ENCODE results near the gene WDR77.

Gene WDR77

GRCh38 chr1:111469539-111469938 is 20.5 kb upstream of the WDR77 start:
- DNase-seq (ENCODE audit: low read depth, low spot score), result no peak

GRCh38 chr1:111468717-111469100 is 19.7 kb upstream of the WDR77 start:
- no peak for DNase-seq (ENCODE audit: low read depth, low spot score)

DNA sequence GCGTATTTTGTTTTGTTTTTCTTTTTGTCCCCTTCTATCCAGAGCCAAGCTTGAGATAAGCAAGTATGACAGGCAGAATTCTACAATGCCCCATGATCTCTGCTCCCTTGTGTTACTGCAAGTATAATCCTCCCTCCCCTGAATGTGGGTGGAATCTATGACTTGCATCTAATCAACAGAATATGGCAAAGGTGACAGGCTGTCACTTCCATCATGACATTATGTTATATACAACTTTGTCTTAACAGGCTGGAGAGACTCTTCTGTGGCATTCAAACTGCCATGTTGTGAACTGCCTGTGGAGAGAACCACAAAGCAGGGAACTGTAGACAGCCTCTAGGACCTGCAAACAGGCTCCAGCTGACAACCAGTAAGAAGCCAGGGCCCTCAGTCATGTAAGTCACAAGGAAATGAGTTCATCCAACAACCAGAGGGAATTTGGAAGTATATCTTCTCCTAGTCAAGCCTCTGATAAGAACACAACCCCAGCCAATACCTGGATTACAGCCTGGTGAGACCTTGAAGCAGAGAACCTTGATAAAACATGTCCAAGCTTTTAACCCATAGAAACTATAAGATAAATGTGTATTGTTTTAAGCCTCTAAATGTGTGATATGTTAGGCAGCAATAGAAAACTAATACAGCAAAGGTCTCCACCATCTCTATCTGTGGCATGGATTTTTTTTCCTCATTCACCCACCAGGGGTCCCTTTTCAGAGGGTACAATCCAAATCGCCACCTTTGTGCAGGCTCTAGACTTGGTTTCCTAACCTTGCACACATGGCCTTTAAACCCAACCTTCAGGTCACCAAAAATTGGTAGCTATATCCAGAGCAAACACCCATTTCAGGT is 19.0 kb upstream of the WDR77 start:
- DNase-seq (ENCODE audit: low read depth, low spot score), result no peak

GRCh38 chr1:111466480-111466879 is 17.4 kb upstream of the WDR77 start:
- DNase-seq (ENCODE audit: low read depth, low spot score), result no peak

DNA sequence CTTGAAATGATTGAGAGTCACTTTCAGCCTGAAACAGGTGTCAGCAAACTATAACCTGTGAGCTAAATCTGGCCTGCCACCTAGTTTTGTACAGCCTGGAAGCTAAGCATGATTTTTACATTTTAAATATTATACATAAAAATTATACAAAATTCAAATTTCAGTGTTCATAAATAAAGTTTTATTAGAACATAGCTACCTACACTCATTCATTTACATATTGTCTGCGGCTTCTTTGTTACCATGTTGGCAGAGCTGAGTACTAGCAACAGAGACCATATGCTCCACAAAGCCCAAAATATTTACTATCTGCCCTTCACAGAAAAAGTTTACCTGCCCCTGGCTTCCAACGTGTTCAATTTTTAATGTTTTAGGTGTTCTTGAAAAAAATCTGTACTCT is 16.7 kb upstream of the WDR77 start:
- no peak for DNase-seq (ENCODE audit: low read depth, low spot score)

- no peak for DNase-seq (ENCODE audit: low read depth, low spot score)
Measured at GRCh38 chr1:111463029-111463683, 14.1 kb upstream of the WDR77 start.

DNA sequence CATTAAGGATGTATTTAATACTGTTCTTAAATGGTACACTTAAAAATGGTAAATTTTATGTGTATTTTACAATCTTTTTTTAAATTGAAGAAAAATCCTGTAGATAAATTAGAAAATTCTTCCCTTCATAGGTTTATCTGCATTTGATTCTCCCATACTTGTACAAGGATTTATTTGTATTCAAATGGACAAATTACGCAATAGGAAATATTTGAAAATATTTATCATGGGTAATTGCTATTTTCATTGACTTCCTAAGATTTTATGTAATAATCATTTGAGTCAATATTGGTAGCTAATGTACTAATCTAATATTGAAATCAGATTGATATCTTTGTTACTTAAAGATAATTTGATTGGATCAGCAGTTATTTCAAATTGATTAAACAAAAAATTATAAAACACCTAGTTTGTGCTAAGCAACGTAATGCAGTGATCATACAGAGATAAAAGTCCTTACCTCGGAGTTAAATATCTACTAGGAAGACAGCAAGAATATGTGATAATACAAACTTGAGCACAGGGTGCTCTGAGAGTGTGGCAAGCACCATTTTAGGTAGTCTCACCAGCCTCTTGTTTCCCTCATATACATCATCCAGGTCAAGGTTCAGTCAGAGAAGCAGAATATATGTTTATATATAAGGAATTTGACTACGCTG is 13.4 kb upstream of the WDR77 start:
- no peak for DNase-seq (ENCODE audit: low read depth, low spot score)

GRCh38 chr1:111461765-111462164 is 12.7 kb upstream of the WDR77 start:
- no peak for DNase-seq (ENCODE audit: low read depth, low spot score)

GRCh38 chr1:111455642-111456031 is 6.6 kb upstream of the WDR77 start:
- DNase-seq (ENCODE audit: low read depth, low spot score), result no peak

- no peak for DNase-seq (ENCODE audit: low read depth, low spot score)
Measured at GRCh38 chr1:111454859-111455641, 6.0 kb upstream of the WDR77 start.

DNA sequence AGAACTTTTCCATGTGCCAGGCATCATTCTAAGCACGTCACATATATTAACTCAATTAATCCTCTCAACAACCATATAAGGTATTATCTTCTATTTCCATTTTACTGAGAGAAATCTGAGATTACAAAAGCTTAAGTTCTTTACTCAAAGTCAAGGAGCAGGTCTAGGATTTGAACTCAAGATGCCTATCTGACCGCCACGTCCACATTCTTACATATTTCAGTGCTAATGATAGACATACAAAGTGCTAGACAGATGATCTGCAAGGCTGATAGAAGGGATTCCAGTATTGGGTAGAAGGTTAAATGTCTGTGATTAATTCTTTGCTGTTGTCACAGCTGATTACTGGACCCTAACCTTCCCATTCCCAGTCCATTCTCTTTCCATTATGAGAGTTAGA is 4.7 kb upstream of the WDR77 start:
- DNase-seq (ENCODE audit: low read depth, low spot score), result no peak

- no peak for DNase-seq (ENCODE audit: low read depth, low spot score)
Measured at GRCh38 chr1:111452581-111452980, 3.5 kb upstream of the WDR77 start.

GRCh38 chr1:111450185-111450584 is 1.1 kb upstream of the WDR77 start:
- DNase-seq (ENCODE audit: low read depth, low spot score), result no peak

DNA sequence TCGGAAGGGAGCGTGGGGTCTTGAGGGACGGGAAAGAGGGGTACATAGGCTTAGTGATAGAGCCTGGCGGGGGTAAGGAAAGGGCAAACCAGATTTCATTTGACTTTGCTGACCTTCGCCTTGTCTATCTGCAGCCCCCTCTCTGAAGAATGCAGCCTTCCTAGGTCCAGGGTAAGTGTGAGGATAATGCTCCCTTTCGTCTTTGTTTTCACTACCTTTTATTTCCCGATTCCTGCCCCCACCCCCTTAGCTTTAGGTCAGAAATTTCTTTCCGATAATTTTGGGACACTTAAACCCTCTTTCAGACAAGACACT is 604 bp upstream of the WDR77 start:
- no peak for DNase-seq (ENCODE audit: low read depth, low spot score)

GRCh38 chr1:111448482-111448917 is 556 bp downstream of the WDR77 start:
- DNase-seq (ENCODE audit: low read depth, low spot score), result no peak

- DNase-seq (ENCODE audit: low read depth, low spot score), result no peak
Measured at GRCh38 chr1:111446967-111447892, 1.8 kb downstream of the WDR77 start.

DNA sequence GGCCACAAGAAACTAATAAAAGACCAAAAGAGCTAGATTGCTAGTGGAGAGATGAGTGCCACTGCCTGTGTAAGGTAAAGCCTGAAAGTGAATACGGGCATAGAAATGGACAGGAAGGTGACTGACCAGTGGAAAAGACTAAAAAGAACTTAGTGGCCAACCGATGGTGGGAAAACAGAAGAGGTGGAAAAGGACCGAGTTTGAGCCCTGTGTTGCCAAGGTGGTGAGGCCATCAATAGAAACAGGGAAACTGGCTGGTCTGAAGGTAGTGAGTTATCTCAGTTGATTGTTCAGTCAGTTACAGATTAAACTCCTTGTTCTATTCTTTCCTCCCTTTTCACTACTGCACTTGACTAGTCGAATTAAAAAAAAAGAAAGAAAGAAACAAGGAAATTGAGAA is 2.5 kb downstream of the WDR77 start:
- DNase-seq (ENCODE audit: low read depth, low spot score), result no peak

DNA sequence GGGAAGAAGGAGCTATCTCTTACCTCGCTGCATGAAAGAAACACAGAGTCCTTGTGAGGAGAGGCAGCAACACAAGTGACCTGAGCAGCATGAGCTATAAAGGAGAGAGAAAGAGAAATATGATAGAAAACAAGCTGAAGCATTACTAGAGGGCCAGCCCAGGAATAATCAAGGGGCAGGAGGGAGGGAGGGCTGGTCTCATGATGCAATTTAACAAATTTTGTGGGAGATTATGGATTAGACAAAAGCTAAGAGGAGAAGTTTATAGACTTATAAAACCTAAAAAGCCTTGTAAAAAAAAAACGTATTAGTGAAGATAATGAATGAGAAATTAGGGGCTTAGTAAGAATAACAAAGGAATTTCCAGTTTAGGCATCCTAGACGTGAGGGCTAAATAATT is 5.0 kb downstream of the WDR77 start:
- no peak for DNase-seq (ENCODE audit: low read depth, low spot score)

DNA sequence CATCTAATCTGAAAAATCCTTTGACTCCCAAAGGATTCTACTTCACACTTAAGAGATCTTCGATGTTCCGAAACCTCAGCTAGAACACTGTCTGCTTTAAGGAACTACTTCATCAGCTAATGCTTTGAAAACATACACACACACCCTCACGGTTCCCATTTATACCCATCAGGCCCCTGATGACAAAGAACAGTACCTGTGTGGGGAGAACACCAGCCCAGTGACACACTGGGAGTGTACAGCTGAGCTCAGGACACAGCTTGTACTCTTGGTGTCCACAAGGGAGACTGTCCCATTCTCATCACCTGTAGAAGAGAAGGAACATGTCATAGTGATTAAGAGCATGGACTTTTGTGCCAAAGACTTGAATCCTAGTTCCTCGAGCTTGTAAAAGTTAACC is 6.6 kb downstream of the WDR77 start:
- DNase-seq (ENCODE audit: low read depth, low spot score), result no peak

- DNase-seq (ENCODE audit: low read depth, low spot score), result no peak
Measured at GRCh38 chr1:111441573-111442192, 7.4 kb downstream of the WDR77 start.

Measured in brain pericyte (primary cell).